Stimulated activated CD8-positive, alpha-beta memory T cell treated with anti-CD3 and anti-CD28 coated beads, Interleukin-4, amount 100 ng/mL, for 24 hours (primary cell): ENCODE data around the gene METTL4.
"Not testable (repeated sequence)": the region's sequence is repeated elsewhere in the genome, so short reads cannot be mapped to it uniquely, and the experiment has no call there.

Experiments
- DNase-seq: peaks from one replicate; pipeline ENCODE4 v3.0.0-alpha.2; 2020; ENCODE audit warnings: low read depth

METTL4 gene

GRCh38 chr18:2564373-2564772 is 6.9 kb downstream of the METTL4 start:
- DNase-seq, result no peak

DNA sequence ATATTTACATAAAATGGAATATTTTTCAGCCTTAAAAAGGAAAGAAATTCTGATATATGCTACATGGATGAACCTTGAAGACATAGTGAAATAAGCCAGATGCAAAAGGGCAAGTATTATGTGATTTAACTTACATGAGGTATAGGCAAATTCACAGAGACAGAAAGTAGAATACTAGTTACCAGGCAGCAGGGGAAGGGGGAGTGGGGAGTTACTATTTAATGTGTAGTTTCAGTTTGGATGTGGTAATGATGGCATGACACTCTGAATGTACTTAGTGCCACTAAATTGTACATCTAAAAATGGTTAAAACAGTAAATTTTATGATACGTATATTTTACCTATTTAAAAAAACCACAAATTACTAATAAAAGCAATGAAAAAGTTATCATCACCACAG is 12.1 kb downstream of the METTL4 start:
- no peak for DNase-seq

DNA sequence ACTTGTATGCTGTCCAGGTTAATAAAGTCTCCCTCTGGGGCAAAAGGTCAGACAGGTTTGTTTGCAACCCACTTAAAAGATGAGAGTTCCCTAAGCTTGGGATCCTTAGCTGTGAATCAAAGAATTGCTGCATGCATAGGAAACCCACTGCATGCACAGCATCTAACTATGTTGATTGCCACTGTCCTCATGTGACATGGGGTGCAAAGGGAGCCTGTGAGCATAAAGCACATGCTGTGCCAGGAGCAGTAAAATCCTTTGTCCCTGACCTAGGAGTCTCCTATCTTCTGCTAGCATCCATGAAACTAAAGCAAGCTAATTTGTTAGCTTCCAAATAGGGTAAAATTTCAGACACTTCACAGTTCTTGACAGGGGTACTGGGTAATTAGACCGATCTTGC is 13.8 kb downstream of the METTL4 start:
- DNase-seq, result no peak

DNA sequence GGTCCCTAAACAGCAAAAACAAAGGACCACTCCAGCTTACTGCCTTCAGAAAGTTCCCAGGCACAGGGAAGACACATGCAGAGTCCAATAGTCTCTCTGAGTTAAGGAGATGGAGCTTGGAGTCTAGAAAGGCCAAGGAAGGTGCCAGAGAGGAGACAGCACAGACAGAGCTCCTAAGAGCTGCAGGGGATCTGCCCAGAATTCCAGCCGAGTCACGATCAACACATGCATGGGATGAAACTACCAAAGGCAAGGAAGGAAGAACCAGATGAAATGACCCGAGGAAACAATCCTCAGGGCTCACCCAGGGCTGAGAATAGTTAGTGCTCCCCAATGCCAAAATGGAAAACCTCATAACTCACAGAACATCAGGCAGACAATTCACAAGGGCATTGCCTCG is 15.4 kb downstream of the METTL4 start:
- no peak for DNase-seq

- no peak for DNase-seq
These were observed 16.6 kb downstream of the METTL4 start for GRCh38 chr18:2554696-2555095.

GRCh38 chr18:2551425-2551824 is 19.9 kb downstream of the METTL4 start:
- DNase-seq, result no peak

DNA sequence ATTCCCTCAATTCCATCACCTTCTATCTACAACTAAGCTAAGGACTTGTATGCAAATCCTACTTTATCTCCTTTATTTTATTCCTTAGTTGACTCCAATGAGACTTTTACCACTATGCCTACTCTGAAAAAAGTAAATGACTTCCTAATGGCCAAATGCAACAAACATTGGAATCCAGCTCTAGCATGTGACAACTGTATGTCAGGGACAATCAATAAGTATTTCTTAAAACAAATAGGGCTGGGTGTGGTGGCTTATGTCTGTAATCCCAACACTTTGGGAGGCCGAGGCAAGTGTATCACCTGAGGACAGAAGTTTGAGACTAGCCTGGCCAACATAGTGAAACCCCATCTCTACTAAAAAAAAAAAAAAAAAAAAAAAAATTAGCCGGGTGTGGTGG is 21.8 kb downstream of the METTL4 start:
- no peak for DNase-seq

- DNase-seq, result no peak
These were observed 23.7 kb downstream of the METTL4 start for GRCh38 chr18:2547477-2548087.

GRCh38 chr18:2545155-2545554 is 26.1 kb downstream of the METTL4 start:
- DNase-seq, result no peak

GRCh38 chr18:2541925-2542563 is 29.3 kb downstream of the METTL4 start:
- DNase-seq, result not testable (repeated sequence)

- DNase-seq, result no peak
These were observed 30.7 kb downstream of the METTL4 start for GRCh38 chr18:2540575-2540974.

DNA sequence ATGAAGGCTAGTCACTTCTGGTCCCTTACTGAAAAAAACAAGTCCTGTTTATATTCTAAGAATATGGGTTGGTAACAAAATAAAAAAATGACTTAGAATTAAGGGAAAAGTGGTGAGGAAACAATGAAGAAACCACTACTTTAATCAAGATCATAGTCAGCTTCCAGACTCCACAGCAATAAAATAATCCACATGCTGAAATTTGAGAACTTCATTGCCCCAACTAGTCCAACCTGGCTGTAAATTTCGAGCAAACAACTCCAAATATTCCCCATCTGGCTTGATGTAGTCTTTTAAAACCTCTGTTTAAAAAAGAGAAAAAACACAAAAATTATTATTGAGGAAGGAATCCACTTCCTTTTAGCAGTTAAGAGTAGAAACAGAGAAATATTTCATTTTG is 32.5 kb downstream of the METTL4 start:
- no peak for DNase-seq

GRCh38 chr18:2538236-2538635 is 33.1 kb downstream of the METTL4 start:
- no peak for DNase-seq

- no peak for DNase-seq
These were observed 34.0 kb downstream of the METTL4 start for GRCh38 chr18:2537296-2537695.

DNA sequence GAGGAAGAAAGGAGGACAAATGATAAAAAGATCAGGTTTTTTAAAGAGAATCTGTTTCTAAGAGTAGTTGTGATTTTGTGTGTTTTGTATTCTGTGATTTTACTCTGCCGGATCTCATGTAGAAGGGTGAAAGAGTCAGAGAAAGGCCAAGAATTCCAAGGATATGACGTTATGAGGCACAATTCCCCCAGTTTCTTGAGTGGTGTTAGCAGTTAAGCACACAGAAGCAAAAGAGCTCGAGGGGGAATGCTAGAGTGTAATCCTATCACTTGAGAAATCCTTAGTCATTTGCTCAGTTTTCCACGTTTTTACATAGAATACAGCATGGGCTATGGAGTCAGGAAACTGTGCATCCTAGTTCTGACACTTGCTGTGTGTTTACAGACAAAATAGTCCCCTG is 34.8 kb downstream of the METTL4 start:
- no peak for DNase-seq

DNA sequence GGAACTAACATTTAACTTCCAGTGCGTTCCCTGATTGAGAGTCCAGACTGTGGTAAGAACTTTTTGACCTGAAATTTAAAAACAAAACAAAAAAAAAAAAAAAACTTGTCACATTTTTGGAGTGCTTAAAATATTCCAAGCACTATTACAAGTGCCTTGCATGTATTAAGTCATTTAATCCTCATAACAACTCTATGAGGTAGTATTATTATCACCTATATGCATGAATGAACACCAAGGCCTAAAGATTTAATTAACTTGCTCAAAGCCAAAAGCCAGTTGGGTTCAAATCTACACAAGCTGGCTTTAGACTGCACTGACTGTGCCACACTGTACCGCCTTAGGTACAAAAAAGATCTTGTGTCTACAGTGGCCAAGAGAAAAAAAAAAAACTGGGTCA is 35.2 kb downstream of the METTL4 start:
- DNase-seq, result no peak

GRCh38 chr18:2535419-2535910 is 35.8 kb downstream of the METTL4 start:
- DNase-seq, result no peak

DNA sequence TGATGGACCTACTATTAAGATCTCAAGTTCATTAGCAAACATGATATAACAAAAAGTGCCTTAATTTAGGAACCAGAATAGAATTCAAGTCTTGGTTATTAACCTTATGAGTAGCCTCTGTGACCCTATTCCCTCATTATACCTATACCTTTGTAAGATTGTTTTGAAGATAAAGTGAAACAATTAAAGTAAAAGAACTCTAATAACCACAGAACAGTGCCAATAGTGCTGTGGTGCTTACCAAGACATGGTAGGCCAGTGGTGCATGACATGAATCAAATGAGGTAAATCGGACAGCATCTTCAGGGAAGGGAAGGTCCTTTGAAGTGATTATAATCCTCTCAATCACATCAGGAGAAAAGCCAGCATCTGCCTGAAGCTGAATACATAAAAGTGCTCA is 36.4 kb downstream of the METTL4 start:
- no peak for DNase-seq

GRCh38 chr18:2532797-2533196 is 38.5 kb downstream of the METTL4 start:
- no peak for DNase-seq

DNA sequence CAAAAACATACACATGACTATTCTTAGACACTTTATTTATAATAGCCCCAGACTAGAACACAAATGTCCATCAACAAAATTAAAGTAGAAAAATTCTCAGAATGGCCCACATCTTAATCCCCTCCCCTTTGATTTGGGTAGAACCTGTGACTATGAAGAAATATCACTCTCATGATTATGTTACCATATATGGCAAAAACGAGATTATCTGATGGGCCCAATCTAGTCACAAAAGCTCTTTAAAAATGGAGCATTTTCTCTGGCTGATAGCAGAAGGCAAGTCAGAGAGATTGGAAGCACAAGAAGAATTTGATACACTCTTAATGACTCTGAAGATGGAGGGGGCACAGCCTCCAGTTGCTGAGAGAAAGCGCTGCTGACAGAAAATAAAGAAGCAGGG is 39.6 kb downstream of the METTL4 start:
- no peak for DNase-seq

DNA sequence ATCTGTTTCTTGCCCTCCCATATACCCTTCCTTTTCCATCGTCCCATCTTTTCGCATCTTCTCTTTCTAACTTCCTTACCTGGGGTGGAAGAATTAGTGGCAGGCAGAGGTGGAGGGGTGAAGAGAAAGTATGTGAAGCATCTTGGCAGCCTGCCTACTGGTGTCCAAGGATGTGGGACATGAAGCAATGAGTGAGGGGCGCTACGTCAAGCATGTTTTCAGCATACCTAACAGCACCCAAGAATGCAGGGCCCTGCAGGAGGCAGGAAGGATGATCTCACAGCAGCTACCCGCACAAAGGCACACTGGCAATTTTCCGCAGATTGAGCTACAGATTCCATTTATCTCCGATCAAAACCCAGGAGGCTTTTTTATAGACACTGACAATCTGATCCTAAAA is 42.2 kb downstream of the METTL4 start:
- DNase-seq, result no peak

DNA sequence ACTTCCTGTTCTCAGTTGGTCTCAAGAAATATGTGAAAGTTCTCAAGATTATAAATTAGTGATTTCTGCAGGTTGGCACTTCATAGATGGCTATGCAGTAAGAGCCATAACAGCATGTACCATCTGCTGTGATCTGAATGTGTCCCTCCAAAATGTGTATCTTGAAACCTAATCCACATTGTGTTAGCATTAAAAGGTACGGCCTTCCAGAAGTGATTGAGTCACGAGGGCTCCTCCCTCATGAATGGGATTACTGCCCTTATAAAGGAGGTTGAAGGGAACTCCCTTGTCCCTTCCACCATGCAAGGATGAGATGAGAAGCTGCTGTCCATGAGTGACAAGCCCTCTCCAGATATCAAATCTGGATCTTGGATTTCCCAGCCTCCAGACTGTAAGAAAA is 45.0 kb downstream of the METTL4 start:
- DNase-seq, result no peak

DNA sequence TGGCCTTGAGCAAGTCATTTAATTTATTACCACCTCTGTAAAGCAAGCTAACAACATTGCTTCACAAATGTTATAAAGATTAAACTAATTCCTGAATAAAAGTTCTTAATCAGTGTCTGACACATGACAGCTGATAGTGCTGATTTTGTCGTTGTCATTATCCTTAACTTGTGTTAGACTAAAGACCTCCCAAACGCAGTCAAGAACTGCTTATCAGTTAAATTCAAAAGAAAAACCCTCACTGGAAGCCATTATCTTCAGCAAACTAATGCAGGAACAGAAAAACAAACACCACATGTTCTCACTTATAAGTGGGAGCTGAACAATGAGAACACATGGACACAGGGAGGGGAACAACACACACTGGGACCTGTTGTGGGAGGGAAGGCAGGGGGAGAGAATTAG is 46.5 kb downstream of the METTL4 start:
- not testable (repeated sequence) for DNase-seq

GRCh38 chr18:2522112-2522511 is 49.2 kb downstream of the METTL4 start:
- DNase-seq, result no peak
